GM18858 (cell line): ENCODE results near the gene NUSAP1.
"Not testable (repeated sequence)": the region's sequence is repeated elsewhere in the genome, so short reads cannot be mapped to it uniquely, and the experiment has no call there.

Experiments used
- ATAC-seq: cut with Tn5 transposase; IDR thresholded peaks from one replicate; pipeline ENCODE4 v1.9.1; 2021; ENCODE audit not compliant: unreplicated experiment

Gene NUSAP1

GRCh38 chr15:41333026-41333562, 413 bp downstream of the NUSAP1 start:
- ATAC-seq, result peak; percentile 14

- no peak for ATAC-seq
Measured at GRCh38 chr15:41334293-41335120, 1.8 kb downstream of the NUSAP1 start.

GRCh38 chr15:41336549-41336948, 3.9 kb downstream of the NUSAP1 start:
- no peak for ATAC-seq

- ATAC-seq, result no peak
Measured at GRCh38 chr15:41337047-41337446, 4.4 kb downstream of the NUSAP1 start.

DNA sequence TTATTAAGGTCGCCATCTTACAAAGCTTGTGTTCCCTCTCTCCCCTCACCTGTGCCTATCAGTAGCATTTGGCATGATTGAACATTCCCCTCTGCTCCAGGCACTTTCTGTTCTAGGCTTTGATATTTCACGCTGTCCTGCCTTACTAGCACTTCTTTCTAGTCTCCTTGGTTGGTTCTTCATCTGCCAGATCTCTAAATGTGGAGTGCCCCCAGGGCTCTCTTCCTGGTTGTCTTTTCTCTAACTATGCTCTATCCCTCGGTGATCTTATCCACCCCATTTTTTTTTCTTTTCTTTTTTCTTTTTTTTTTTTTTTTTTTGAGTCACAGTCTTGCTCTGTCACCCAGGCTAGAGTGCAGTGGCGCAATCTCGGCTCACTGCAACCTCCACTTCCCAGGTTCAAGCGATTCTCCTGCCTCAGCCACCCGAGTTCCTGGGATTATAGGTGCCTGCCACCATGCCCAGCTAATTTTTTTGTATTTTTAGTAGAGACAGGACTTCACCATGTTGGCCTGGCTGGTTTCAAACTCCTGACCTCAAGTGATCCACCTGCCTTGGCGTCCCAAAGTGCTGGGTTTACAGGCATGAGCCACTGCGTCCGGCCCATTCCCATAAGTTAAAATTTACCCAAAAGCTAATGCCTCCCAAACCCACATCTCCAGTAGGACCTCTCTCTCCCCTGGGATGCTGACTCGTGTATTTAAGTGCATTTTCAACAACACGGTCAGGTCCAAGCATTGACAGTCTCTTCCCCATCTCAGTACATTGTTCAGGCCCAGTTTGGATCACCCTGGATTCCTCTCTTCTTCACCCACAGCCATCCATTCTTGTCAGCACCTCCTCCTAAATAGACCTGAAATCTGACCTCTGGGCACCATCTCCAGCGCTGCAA, 5.2 kb downstream of the NUSAP1 start:
- no peak for ATAC-seq

GRCh38 chr15:41340189-41340695, 7.6 kb downstream of the NUSAP1 start:
- ATAC-seq, result no peak

DNA sequence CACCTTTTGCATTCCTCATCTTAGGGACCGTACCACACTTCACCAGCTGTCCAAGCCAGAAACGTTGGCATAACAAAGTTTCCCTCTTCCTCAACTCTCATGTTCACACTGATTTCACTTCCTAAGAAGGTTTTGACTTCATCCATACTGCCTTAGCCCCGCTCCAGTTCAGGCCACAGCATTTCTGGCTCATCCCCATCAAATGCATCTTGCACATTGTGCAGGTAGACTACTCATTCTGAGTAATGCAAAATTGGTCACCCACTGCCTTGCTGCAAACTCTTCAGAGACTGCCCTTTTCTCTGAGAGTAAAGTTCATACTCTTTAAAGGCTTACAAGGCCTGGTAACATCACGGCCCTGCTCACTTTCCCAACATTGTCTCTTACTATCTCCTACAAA, 8.8 kb downstream of the NUSAP1 start:
- no peak for ATAC-seq

DNA sequence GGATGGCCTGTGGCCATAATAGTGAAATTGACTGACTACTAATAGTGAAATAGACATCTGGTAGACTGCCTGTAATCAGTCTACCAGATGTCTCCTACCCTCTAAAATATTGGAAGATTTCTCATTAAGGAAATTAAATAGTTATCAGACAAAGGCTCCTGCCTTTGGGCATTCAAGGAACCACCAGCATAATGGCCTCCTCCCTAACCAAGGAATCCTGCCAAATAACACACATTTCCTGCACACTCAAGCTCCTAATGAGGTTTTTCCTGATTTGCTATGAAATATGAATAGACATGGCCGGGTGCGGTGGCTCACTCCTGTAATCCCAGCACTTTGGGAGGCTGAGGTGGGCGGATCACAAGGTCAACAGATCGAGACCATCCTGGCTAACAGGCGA, 14.6 kb downstream of the NUSAP1 start:
- no peak for ATAC-seq

- no peak for ATAC-seq
Measured at GRCh38 chr15:41350057-41350717, 17.5 kb downstream of the NUSAP1 start.

DNA sequence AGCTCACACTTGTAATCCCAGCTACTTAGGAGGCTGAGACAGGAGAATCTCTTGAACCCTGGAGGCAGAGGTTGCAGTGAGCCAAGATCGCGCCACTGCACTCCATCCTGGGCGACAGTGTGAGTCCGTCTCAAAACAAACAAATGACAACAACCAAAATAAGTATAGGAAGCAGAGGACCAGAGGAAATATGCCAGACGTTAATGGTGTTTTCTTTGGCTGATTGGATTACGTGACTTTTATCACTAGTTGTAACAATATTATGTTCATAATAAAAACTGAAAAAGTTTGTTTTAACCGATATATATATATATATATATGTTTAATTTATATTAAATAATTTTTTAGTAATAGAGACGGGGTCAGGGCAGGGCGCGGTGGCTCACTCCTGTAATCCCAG, 21.7 kb downstream of the NUSAP1 start:
- ATAC-seq, result no peak

DNA sequence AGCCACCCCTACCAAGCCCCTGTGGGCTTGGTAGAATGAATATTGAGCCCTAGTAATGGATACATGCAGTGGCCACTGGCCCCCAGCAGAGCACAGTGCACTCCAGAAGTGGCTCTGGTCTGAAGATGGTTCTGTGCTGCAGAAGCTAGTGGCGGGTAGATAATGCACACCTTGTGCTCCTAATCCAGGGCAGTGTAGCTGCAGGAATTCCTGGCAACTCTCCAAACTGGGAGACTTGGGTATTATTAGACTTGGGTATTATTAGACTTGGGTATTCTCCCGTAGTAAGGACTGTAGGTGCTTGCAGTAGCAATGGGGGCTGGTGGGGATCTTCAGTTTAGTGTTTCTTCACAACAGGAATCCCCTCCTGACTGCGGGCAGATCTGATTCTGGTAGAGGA, 34.7 kb downstream of the NUSAP1 start:
- ATAC-seq, result no peak

GRCh38 chr15:41377978-41378377, 45.3 kb downstream of the NUSAP1 start:
- ATAC-seq, result no peak

- ATAC-seq, result not testable (repeated sequence)
Measured at GRCh38 chr15:41383974-41384749, 51.5 kb downstream of the NUSAP1 start.

GRCh38 chr15:41387646-41388045, 55.0 kb downstream of the NUSAP1 start:
- no peak for ATAC-seq

DNA sequence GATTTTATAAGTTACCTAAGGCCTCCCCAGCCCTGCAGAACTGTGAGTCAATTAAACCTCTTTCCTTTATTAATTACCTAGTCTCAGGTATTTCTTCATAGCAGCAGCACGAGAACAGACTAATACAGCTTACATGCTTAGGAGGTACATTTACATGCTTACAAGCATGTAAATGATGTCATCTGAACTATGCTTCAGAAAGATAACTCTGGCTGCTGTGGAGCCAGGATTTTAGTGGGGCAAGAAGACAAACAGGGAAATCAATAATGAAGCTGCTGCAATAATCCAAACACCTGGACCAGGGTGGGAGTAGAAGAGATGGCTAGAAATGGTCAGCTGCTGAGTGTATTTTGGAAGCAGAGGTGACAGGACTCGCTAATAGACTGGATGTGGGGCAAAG, 60.0 kb downstream of the NUSAP1 start:
- no peak for ATAC-seq

- ATAC-seq, result no peak
Measured at GRCh38 chr15:41394924-41395323, 62.2 kb downstream of the NUSAP1 start.

DNA sequence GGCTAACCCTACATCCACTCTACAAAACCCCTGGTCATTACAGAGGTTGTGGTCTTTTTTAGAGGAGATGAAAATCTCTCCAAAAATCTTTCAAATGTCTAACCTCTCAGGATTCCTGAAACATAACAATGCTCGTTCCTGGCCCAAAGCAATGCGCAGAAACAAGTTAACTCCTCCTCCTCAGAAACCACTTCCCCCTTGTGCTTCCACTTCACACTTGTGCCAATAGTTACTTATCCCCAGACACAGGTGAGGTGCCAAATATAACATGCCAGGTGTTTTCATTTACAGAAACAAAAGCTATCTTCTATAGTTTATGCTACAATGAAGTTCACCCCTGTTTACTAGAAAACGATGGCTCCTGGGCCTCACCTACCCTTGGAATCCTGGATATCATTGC, 63.4 kb downstream of the NUSAP1 start:
- no peak for ATAC-seq

- no peak for ATAC-seq
Measured at GRCh38 chr15:41401904-41402267, 69.2 kb downstream of the NUSAP1 start.

- ATAC-seq, result no peak
Measured at GRCh38 chr15:41407341-41407740, 74.7 kb downstream of the NUSAP1 start.

DNA sequence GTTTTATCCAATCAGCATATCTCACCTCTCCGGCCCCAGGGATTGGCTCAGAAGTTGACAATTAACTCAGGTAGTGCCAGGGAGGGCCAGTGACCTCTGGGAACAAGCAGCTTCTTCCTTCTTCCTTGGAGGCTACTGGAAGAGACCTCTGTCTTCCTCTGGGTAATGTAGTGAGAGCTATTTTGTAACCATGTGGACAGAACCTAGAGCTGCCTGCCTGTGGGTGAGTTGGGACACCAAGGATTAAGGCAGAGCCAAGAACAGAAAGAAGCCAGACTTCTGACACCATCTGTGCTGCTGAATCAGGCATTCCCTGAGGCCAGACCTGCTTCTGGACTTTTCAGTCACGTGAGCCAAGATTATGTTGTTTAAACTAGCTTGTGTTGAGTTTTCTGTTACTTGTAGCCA, 75.6 kb downstream of the NUSAP1 start:
- ATAC-seq, result no peak
